LoVo (cell line): Measurements from ENCODE around the gene LRBA.

Experiments used
- DNase-seq: peaks from one replicate; pipeline ENCODE4 v3.0.0-alpha.2; 2016; ENCODE audit warnings: low spot score

The LRBA gene

DNA sequence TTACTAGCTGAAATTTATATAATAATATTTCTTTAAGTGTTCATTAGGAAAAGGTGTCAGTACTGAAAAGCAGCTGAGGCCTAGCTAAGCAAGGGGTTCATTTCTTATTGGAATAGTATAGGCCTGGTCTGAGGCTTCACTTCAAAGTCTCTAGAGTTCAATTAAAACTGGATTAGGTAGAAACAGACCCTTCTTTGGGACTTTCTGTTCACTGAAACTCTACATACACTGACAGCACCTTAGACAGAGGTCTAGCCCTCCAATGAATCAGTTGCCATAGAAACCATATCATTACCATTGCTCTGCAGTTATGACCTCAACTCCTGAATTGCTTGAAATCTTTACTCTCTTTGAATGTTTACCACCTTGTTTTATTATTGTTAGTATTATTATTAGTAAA is 519.5 kb downstream of the LRBA start:
- no peak for DNase-seq

DNA sequence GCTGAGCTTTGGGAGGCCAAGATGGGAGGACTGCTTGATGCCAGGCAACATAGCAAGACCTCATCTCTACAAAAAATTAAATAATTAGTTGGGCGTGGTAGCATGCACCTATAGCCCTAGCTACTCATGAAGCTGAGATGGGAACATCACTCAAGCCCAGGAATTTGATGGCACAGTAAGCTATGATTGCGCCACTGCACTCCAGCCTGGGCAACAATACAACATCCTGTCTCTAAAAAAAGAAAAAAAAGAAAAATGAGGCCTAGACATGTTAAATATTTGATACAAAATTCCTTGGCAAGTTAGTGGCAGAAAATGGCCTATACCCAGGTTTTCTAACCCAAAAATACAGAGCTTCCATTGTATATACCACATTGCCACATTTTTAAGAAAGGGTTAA is 521.2 kb downstream of the LRBA start:
- no peak for DNase-seq

DNA sequence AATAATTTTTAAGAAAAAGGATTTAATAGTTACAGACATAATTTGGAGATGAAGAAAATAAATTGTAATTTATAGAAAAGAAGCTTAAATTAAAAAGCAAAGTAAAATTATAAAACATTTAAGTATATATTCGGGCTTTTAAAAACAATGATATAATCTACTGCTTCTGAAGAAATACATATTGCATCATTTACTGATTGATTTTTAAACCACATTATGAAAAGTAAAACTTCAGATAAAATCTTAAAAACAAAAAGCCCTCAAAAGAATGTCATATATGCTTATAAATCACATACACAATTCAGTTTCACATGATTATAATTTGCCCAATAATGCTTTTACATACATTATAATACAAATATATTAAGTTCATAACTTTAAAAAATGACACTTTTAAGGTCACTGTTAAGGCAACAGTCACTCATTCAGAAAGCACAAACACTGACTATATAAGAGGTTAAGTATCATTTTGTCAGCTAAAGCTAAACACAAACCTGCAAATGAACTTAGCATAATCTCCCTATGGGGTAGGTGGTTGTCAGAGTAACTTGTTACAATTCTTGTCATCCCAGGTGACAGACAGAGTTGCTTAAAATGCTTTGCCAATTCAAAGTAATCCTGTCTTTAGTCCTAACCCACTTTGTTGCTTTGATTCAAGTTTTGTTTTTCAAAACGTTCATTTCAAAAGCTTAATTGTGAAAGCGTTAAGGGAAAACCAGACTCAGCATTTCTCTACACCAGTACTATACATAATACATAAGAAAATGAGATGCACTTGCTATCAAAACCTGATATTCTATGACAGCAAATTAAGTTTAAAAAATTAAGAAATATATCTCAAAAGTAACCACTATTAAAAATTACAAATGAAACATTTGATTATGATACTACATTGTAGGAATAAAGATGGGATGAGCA is 523.7 kb downstream of the LRBA start:
- no peak for DNase-seq

DNA sequence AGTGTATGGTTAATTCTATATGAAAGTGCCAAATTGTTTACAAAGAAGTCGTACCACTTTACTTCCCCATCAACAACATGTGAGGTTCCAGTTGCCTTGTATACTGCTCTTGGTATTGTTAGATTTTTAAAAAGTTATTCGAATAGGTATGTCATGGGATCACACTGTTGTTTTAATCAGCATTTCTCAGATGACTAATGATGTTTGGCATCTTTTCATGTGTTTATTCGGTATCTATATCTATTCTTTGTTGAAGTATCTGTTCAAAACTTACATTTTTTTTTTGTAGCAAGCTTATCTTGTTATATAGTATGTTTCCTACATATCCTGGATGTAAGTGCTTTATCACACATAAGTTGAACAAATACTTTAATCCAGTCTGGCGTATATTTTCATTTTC is 532.5 kb downstream of the LRBA start:
- DNase-seq = no peak

DNA sequence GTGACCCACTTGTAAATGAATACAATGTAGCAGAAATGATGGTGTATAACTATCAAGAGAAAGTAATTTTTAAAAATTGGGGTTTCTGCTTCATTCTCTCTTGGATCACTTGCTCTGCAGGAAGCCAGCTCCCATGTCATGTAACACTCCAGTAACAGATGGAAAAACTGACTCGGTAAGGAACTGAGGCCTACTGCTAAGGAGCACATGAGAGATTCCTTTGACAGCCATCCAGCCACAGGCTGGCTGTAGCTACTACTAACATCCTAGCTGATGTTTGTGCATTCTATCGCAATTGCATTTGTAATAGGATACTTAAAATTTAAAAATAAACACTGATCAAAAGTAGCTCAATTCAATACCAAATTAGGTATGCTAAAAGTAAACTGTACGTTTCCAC is 535.4 kb downstream of the LRBA start:
- DNase-seq = no peak

DNA sequence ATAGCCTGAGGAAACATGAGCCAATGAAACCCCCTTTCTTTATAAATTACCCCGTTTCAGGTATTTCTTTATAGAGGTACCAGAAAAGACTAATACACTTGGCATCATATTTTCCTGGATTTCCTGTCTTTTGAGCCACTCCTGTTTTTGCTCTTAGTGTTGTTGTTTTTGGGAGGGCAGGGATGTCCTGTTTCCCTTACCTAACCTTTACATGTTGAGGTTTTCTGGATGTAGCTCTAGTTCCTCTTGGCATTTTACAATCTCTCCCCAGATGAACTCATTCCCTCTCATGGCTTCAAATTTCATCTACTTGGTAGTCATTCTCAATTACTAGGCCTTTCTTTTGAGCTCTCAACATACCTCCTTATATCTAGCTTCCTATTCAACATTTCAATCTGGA is 537.2 kb downstream of the LRBA start:
- no peak for DNase-seq

DNA sequence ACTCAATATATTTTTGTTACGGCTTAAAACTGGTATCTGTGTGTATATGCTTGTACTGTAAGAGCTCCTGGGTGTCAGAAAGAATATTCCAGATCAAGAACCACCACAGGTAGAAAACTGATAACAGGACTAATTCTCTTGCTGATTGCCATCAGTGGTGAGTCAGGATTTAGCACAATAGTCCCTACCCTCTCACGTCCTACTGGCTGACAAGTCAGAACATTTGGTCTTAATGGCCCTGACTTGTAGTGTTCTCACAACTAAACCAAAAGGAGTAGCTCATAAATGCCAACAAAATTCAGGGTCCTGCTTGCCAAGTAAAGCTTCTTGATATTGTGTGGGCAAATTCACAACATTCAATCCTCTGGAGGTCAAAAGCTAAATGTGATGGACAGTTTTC is 538.3 kb downstream of the LRBA start:
- no peak for DNase-seq

DNA sequence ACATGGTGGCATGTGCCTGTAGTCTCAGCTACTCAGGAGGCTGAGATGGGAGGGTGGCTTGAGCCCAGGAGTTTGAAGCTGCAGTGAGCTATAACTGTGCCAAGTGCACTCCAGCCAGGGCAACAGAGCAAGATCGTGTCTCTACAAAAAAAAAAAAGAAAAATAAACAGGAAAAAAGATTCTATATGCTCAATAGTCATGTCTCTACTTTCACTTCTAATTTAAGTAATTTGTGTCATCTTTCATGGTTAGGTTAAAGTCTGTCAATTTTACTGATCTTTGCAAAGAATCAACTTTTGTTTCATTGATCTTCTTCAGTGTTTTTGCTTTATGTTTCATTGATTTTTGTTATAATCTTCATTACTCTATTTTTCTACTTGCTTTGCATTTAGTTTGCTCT is 539.3 kb downstream of the LRBA start:
- DNase-seq = no peak

DNA sequence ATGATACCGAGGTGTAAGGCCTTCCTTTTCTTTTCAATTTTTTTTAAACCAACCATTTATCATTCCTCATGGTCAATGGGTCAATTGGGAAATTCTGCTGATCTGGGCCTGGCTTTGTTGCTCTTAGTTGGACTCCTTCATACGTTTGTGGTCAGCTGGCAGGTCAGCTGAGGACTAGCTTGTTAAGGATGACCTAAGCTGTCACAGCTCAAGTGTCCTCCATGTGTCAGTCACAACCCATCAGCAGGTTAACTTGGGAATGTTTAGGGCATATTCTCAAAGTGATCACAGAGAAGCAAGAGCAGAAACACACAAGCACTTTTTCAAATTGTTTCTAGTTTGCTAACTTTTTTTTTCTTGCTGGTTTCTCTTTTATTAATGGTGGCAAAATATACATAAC is 550.6 kb downstream of the LRBA start:
- DNase-seq = no peak

DNA sequence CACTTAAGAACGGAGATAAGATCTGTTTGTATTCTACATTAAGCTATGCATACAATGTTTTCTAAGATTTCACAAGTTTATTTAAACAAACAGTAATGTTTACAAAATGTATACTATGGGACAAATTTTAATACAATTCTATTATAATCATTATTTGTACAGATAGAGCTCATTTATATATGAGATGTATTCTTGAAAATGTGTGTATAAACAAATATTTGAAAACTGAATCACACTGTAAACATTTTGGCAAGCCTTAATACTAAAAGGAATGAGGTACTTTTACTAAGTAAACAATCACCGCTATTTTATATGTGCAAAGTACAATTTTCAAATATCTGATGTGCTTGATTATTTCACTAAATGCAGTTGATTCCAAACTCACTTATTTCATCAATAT is 552.3 kb downstream of the LRBA start:
- no peak for DNase-seq

DNA sequence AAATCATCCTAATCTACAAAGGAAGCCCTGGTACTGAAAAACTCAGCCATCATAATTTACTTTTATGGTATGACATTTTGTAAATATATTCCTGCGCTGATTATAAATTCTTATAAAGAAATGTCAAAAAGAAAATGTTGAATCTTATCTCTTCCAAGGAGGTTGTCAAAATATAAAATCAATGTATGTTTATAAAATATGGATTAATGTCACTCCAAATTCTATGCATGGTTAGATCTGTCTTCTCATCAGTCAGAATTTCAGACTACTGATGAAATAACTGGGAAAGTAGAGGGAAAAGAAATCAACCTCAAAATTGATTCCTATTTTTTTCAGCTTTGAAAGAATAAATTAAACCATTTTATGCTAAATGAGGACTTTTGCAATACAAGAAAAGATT is 553.1 kb downstream of the LRBA start:
- no peak for DNase-seq

DNA sequence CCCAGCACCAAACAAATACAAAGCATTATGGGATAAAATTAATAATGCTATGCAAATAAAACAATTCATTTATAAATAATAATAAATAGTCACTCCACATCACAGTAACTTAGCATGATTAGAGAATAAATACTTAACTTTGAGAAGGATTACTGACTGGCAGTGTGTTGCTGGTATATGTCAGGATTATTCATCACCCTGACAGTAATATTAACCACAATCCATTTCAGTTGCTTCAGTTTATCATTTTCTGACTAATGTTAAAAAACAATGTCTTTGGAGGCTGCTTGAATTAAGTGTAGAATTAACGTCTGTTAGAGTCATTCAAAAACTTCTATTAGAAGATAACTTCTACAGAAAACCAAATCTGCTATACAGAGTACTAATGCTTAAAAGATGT is 557.3 kb downstream of the LRBA start:
- DNase-seq = no peak

DNA sequence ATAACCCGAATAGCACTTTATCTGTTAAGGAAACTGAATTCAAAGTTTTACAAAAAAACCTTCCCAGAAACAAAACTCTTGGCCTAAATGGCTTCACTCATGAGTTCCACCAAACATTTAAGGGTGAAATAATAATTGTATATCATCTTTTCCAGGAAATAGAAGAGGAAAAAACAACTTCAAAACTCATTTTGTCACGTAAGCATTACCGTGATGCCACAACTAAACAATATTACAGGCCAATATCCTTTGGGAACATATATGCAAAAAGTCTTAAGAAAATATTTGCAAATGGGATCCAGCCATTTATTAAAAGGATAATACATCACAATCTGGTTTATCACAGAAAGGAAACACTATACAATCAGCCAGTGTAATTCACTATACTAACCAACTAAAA is 563.2 kb downstream of the LRBA start:
- DNase-seq = no peak

DNA sequence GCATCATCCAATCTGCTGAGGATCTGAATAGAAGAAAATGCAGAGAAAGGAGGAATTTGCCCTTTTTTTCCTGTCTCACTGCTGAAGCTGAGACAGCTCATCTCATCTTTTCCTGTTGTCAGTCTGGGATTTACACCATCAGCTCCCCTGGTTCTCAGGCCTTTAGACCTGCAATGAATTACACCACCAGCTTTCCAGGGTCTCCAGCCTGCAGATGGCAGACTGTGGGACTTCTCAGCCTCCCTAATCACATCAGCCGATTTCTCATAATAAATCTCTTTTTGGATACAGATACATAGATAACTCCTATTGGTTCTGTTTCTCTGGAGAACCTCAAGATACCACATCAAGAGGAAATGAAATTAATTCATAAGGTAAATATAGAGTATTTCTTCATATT is 567.7 kb downstream of the LRBA start:
- no peak for DNase-seq

DNA sequence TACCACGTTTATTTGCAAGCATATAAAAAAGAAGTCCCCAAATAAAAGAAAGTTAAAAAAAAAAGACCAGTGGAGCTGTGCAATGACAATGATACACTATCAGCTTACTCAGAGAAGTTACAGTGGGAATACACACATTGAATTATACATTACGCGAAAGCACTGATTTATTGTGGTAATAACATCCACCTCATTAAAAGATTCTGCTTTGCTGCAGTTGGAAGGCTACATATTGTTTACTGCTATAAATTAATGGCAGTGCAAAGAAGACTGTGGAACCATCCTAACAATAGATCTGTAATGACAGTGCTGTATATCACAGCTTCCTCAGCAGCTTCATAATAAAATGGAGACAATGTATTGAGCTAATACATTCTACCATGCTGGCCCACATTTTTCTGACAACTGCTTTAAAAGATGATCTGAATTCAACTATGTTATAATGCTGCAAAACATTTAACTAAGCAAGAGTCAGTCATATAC is 575.6 kb downstream of the LRBA start:
- DNase-seq = no peak

DNA sequence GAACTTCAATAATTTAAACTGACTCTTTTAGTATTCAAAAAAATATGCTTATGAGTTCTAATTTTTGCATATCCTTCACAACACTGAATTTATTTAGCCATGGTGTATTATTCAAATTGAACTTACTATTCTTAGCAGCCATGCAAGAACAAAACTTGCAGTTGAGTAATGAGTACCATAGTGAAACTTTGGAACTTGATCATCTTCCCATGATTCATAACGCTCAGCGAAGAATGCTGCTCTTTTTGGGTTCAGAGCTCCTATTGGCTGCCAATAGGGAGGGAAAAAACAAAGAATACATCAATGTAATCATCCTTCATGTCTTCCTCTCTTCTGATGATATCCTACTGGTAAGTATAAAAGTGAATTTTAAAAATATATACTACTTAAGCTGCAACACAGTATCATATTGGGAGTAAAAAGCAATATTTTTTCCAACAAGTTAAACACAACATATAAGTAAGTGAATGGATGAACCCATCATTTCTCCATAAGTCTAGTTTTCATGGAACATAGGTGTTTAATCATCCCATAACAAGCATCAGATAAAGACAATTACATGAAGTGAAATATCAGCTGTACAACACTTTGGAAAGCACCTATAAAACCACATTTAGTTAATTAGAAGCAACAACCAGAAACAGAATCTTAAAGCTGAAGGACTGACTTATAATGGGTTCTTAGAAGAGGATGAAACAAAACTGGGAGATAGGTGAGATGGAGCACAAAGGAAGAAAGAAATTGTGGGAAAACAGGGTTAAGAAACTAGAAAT is 578.3 kb downstream of the LRBA start:
- DNase-seq = no peak

DNA sequence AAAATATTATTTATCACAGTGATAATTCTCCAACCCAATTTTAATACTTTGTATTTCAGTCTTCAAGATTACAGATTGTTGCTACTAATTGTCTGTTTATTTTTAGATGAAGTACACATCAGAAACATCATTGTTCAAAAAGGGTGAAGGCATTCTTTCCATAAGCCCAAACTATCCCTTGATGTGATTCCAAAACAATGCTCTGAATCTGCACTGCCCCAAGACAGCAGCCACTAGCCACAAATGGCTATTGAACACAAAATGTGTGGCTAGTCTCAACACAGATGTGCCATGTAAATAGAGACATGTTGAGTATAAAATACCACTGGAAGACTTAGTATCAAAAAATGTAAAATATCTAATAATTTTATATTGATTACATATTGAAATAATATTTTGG is 583.9 kb downstream of the LRBA start:
- DNase-seq = no peak

DNA sequence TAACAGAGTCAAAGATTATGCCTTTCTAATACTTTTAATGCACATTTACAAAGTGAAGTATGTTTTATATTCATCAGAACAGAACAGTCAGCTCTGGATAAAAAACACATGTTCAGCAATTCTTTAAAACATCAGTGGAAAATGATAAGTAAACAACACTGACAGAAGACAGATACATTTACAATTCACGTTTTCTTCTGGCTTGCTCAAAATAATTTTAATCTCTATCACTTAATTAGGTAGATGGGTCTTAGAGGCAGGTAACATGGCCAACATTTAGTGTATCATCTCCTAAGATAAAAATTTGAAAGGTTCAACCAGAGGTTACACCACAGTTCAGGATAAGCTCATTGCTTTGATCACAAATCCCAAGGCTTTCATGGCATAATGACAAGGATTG is 589.9 kb downstream of the LRBA start:
- DNase-seq = no peak

DNA sequence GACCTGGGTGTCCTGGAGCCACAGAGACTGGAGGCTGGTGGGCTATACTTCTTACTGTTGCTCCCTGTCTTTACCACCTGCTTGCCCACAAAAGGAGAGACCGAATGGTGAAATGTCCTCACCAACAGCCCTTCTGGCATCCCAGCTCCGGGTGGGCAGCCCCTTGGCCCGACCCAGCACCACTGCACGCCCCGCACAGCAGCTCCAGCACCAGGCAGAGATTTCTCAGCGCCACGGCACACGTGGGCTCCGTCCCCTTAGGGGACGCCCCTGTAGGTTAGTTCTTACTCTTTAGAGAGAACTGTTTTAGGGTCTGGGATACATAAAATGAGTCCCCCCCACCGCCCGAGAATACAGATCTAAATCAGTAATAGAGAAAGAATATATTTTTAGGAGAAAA is 591.6 kb downstream of the LRBA start:
- no peak for DNase-seq

DNA sequence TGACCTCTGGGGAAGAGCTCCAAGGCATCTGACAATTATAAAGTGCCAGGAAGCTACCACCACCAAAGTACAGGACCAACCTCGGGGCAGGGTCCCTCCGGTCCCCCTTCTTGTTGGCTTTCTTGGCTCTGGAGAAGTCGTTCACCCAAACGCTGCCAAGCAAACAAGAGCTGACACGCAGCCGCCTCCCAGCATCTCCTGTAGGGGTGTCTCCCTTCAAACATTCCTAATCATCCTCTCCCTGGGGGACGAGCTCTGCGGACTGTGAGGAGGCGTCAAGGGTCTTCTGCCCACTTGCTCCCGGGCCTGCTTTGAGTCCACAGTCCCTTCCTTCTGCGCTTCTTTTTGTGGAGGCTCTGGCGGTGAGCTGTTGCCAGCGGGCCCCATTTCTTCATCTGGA is 592.0 kb downstream of the LRBA start:
- no peak for DNase-seq

DNA sequence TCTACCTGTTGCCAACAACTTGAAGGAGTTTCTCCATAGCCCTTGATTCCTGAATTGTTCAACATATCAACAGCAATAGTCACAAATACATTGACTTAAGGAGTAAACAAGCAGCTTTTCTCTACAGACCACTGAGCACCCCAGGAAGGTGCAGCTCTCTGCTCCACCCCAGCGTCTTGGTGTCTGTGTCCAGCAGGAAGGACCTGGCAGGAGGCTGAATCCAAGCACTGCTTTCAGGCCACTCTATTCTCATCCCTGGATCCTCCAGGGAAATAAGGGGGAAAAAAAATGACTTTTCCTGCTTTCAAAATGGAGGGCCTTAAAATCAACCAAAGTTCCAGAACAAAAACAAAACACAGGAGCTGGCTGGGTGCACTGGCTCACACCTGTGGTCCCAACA is 593.5 kb downstream of the LRBA start:
- no peak for DNase-seq

DNA sequence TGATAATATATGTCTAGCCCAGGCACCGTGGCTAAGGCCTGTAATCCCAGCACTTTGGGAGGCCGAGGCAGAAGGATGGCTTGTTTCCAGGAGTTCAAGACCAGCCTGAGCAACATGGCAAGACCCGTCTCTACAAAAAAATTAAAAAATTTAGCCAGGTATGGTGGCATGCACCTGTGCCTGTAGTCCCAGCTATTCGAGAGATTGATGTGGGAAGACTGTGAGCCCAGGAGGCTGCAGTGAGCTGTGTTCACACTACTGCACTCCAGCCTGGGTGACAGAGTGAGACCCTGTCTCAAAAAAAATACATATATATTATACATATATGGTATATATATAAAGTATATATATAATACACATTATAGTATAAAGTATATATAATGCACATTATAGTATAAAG is 595.1 kb downstream of the LRBA start:
- DNase-seq = no peak

DNA sequence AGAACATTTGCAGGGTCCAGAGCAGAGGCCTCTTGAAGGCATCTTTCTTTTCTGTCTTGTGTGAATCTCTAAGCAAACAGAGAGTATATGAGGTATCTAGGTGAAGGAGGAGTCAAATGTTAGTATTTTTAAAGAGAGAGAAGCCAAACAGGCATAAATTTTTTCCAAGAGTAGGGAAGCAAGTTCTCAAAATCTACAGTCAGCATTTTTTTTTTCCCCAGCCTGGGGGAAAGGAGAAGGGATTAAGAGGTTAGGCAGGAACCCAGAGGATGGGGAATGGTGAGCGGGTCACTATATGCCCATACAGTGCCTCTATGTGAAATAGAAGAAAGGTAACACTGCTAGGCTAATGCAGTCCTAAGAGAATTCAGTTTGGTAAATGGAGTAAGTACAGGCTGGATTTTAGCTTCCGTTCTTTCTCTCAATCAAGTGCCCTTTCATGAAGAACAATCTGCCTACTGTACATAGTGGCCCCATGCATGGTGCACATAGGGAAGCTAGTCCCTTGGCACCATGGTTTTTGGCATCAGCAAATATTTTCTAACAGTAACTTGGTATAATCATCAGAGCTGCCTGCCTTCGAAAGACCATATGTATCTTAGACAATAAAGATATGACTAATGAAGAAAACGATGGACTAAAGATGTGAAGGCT is 596.2 kb downstream of the LRBA start:
- no peak for DNase-seq
